Mesothelial cell of epicardium (in vitro differentiated cells): ENCODE results near the gene CD300H. TPM values are rescaled to one million over a fixed set of nuclear protein-coding genes. Genes with fewer than 3 reads are reported as not detected.

Source experiments
- DNase-seq, 2 experiments: peaks; one replicate each; pipeline ENCODE4 v3.0.0; 2021; ENCODE audit warnings: low spot score in 2 of 2; ENCODE audit not compliant: unreplicated experiment in 2 of 2
- H3K27ac Mint-ChIP-seq: 2 replicates; pipeline ENCODE4 v1.8.0; 2021; ENCODE audit warnings: mixed read lengths
- H3K27me3 Mint-ChIP-seq: 2 replicates; pipeline ENCODE4 v1.8.0; 2021; ENCODE audit warnings: low read depth, mixed read lengths
- H3K36me3 Mint-ChIP-seq: 2 replicates; pipeline ENCODE4 v1.8.0; 2021; ENCODE audit warnings: mixed read lengths
- H3K4me1 Mint-ChIP-seq: 2 replicates; pipeline ENCODE4 v1.8.0; 2021; ENCODE audit warnings: mixed read lengths
- H3K4me3 Mint-ChIP-seq: 2 replicates; pipeline ENCODE4 v1.8.0; 2021; ENCODE audit warnings: mild to moderate bottlenecking, moderate library complexity, mixed read lengths
- H3K9me3 Mint-ChIP-seq: 2 replicates; pipeline ENCODE4 v1.8.0; 2021; ENCODE audit warnings: mixed read lengths
- total RNA-seq: library from RNA; stranded (reverse); gene quantifications from 3 replicates; pipeline ENCODE4 v1.2.1, GENCODE V29; 2021
- TF ChIP-seq, protein P1 (sequence below): fragments of 200-600 bp; sonication (generic); IDR thresholded peaks from one replicate; pipeline ENCODE4 v1.5.0; 2021; ENCODE audit warnings: antibody characterized with exemption; ENCODE audit not compliant: unreplicated experiment

The CD300H gene
- not detected in 3 replicates for total RNA-seq

DNA sequence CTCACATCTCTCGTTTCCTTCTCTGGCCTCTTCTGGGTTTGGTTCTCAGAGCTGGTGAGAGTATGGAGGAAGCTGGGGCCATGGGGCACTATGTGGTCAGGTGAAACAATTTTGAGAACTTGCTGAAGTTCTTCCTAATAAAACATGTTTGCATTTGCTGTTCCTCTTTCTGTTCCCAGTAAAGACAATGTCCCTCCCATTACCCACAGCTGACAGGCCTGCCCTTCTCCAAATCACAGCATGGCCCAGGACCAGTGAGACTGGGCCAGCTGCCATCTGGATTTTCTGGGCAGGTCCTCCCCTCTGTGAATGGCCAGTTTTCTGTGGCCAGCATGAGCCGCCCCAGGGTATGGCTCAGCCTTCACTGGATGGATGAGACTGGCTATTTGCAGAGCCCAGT, at the start of gene CD300H:
TSS of gene CD300H (minus strand) at position 113 of the 400 bp plus-strand sequence.
- Mint-ChIP-seq H3K27ac (peak within 1 kb of the TSS; percentile 4), H3K27me3 (peaks cover 14% of the 10 kb centered on the region), H3K4me1 (peaks cover 2% of the 10 kb centered on the region), H3K36me3 (no peaks in the 10 kb centered on the region), H3K9me3 (no peaks in the 10 kb centered on the region), H3K4me3 (no peak within 1 kb of the TSS)
- DNase-seq, result no peak
- TF ChIP-seq, protein P1, sequence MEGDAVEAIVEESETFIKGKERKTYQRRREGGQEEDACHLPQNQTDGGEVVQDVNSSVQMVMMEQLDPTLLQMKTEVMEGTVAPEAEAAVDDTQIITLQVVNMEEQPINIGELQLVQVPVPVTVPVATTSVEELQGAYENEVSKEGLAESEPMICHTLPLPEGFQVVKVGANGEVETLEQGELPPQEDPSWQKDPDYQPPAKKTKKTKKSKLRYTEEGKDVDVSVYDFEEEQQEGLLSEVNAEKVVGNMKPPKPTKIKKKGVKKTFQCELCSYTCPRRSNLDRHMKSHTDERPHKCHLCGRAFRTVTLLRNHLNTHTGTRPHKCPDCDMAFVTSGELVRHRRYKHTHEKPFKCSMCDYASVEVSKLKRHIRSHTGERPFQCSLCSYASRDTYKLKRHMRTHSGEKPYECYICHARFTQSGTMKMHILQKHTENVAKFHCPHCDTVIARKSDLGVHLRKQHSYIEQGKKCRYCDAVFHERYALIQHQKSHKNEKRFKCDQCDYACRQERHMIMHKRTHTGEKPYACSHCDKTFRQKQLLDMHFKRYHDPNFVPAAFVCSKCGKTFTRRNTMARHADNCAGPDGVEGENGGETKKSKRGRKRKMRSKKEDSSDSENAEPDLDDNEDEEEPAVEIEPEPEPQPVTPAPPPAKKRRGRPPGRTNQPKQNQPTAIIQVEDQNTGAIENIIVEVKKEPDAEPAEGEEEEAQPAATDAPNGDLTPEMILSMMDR, result no peak

GRCh38 chr17:74616696-74617095, 49.4 kb upstream of the CD300H start:
- DNase-seq, result no peak
- no peak overlapping the region for H3K4me3 Mint-ChIP-seq

GRCh38 chr17:74612046-74612445, 44.7 kb upstream of the CD300H start:
- H3K27ac Mint-ChIP-seq, result no peak overlapping the region
- peaks cover 53% of the 10 kb centered on the region for H3K27me3 Mint-ChIP-seq
- H3K36me3 Mint-ChIP-seq, result no peaks in the 10 kb centered on the region
- no peak overlapping the region for H3K4me3 Mint-ChIP-seq
- no peaks in the 10 kb centered on the region for H3K9me3 Mint-ChIP-seq
- DNase-seq, result no peak
- no peaks in the 10 kb centered on the region for H3K4me1 Mint-ChIP-seq
- TF ChIP-seq, protein P1, result no peak

More at GRCh38 chr17:74616696-74617095, 49.4 kb upstream of the CD300H start:
- Mint-ChIP-seq H3K4me1 (no peaks in the 10 kb centered on the region), H3K27ac (no peak overlapping the region), H3K36me3 (no peaks in the 10 kb centered on the region), H3K27me3 (peaks cover 73% of the 10 kb centered on the region), H3K9me3 (no peaks in the 10 kb centered on the region)
- TF ChIP-seq, protein P1, result no peak

- DNase-seq, result no peak
- Mint-ChIP-seq H3K27me3 (peaks cover 37% of the 10 kb centered on the region), H3K4me3 (no peak overlapping the region), H3K9me3 (no peaks in the 10 kb centered on the region), H3K4me1 (peaks cover 7% of the 10 kb centered on the region), H3K27ac (no peak overlapping the region), H3K36me3 (no peaks in the 10 kb centered on the region)
- TF ChIP-seq, protein P1, result no peak
Observed at GRCh38 chr17:74610108-74610507, 42.8 kb upstream of the CD300H start.

GRCh38 chr17:74608511-74608910, 41.2 kb upstream of the CD300H start:
- TF ChIP-seq, protein P1, result no peak
- Mint-ChIP-seq H3K36me3 (no peaks in the 10 kb centered on the region), H3K4me1 (peaks cover 7% of the 10 kb centered on the region), H3K27ac (no peak overlapping the region), H3K9me3 (no peaks in the 10 kb centered on the region), H3K27me3 (peaks cover 25% of the 10 kb centered on the region), H3K4me3 (no peak overlapping the region)
- no peak for DNase-seq

DNA sequence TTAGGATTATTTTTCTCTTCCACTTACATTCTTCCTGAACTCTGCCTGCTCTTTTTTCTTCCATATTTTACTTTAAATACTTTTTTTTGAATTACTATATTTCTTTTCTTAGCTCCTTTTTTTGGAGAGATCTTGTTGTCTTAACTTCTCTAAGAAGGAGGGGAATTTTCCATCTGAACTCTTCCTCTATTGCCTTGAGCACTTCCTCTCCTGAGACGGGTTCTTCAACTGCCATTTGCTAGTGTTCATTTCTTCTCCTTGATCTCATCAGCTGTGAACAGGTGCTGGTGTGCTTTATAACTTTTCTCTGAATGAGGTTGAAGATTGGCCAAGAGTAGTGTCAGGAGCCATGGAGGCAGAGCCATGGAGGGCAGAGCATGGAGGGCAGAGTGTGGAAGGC, 39.9 kb upstream of the CD300H start:
- peaks cover 7% of the 10 kb centered on the region for H3K4me1 Mint-ChIP-seq
- no peak overlapping the region for H3K27ac Mint-ChIP-seq
- no peaks in the 10 kb centered on the region for H3K9me3 Mint-ChIP-seq
- TF ChIP-seq, protein P1, result no peak
- H3K4me3 Mint-ChIP-seq, result no peak overlapping the region
- no peak for DNase-seq
- H3K36me3 Mint-ChIP-seq, result no peaks in the 10 kb centered on the region
- H3K27me3 Mint-ChIP-seq, result peaks cover 20% of the 10 kb centered on the region
